Measurements from ENCODE around the gene NAA15.
"Not testable (repeated sequence)": the region's sequence is repeated elsewhere in the genome, so short reads cannot be mapped to it uniquely, and the experiment has no call there.

The NAA15 gene

GRCh38 chr4:139301113-139301820 lies at the start of gene NAA15:
Gene NAA15 (plus strand): TSS chr4:139301505. CDS start chr4:139301778, 273 bp downstream.
- DNase-seq (ENCODE audit: low read depth in 2 of 3, low spot score in 1 of 3): peak; percentile 95 to 98 (median 95)

- DNase-seq (ENCODE audit: low read depth in 2 of 3, low spot score in 1 of 3): no peak
Observed at GRCh38 chr4:139253046-139253445, 48.3 kb upstream of the NAA15 start.

- DNase-seq (ENCODE audit: low read depth in 2 of 3, low spot score in 1 of 3): no peak
Observed at GRCh38 chr4:139253713-139254112, 47.6 kb upstream of the NAA15 start.

- not testable (repeated sequence) for DNase-seq (ENCODE audit: low read depth in 2 of 3, low spot score in 1 of 3)
Observed at GRCh38 chr4:139255581-139255980, 45.7 kb upstream of the NAA15 start.

GRCh38 chr4:139256349-139256748 lies 45.0 kb upstream of the NAA15 start:
- no peak for DNase-seq (ENCODE audit: low read depth in 2 of 3, low spot score in 1 of 3)

GRCh38 chr4:139265654-139266053 lies 35.7 kb upstream of the NAA15 start:
- no peak for DNase-seq (ENCODE audit: low read depth in 2 of 3, low spot score in 1 of 3)

- no peak for DNase-seq (ENCODE audit: low read depth in 2 of 3, low spot score in 1 of 3)
Observed at GRCh38 chr4:139266208-139266582, 35.1 kb upstream of the NAA15 start.

GRCh38 chr4:139266583-139267257 lies 34.6 kb upstream of the NAA15 start:
- DNase-seq (ENCODE audit: low read depth in 2 of 3, low spot score in 1 of 3): peak; percentile 73 to 82 (median 78)

- DNase-seq (ENCODE audit: low read depth in 2 of 3, low spot score in 1 of 3): no peak
Observed at GRCh38 chr4:139267301-139267700, 34.0 kb upstream of the NAA15 start.

GRCh38 chr4:139273835-139274234 lies 27.5 kb upstream of the NAA15 start:
- no peak for DNase-seq (ENCODE audit: low read depth in 2 of 3, low spot score in 1 of 3)

GRCh38 chr4:139274790-139275189 lies 26.5 kb upstream of the NAA15 start:
- no peak for DNase-seq (ENCODE audit: low read depth in 2 of 3, low spot score in 1 of 3)

- DNase-seq (ENCODE audit: low read depth in 2 of 3, low spot score in 1 of 3): no peak
Observed at GRCh38 chr4:139275281-139275735, 26.0 kb upstream of the NAA15 start.

- no peak for DNase-seq (ENCODE audit: low read depth in 2 of 3, low spot score in 1 of 3)
Observed at GRCh38 chr4:139278485-139278884, 22.8 kb upstream of the NAA15 start.

- DNase-seq (ENCODE audit: low read depth in 2 of 3, low spot score in 1 of 3): no peak
Observed at GRCh38 chr4:139278912-139279759, 22.2 kb upstream of the NAA15 start.

- peak in 1 of 3 donors; percentile 8 for DNase-seq (ENCODE audit: low read depth in 2 of 3, low spot score in 1 of 3)
Observed at GRCh38 chr4:139279760-139280620, 21.3 kb upstream of the NAA15 start, which contains the start of gene MGARP. Gene MGARP (minus strand): TSS chr4:139280225. CDS start chr4:139280158, 67 bp downstream.

- DNase-seq (ENCODE audit: low read depth in 2 of 3, low spot score in 1 of 3): no peak
Observed at GRCh38 chr4:139282065-139282720, 19.1 kb upstream of the NAA15 start.

GRCh38 chr4:139282721-139283075 lies 18.6 kb upstream of the NAA15 start:
- DNase-seq (ENCODE audit: low read depth in 2 of 3, low spot score in 1 of 3): no peak

GRCh38 chr4:139286186-139286698 lies 15.1 kb upstream of the NAA15 start:
- DNase-seq (ENCODE audit: low read depth in 2 of 3, low spot score in 1 of 3): no peak

GRCh38 chr4:139295206-139295941 lies 5.9 kb upstream of the NAA15 start:
- DNase-seq (ENCODE audit: low read depth in 2 of 3, low spot score in 1 of 3): peak; percentile 93 to 98 (median 97)
